GM19395 (cell line): ENCODE data around the gene NOX3.
"Not testable (repeated sequence)": the region's sequence is repeated elsewhere in the genome, so short reads cannot be mapped to it uniquely, and the experiment has no call there.

ENCODE experiments used
- ATAC-seq: cut with Tn5 transposase; IDR thresholded peaks from one replicate; pipeline ENCODE4 v1.9.1; 2021; ENCODE audit warnings: mild to moderate bottlenecking, moderate library complexity; ENCODE audit not compliant: unreplicated experiment

NOX3 gene

GRCh38 chr6:155455766-155456165 is at the start of gene NOX3:
NOX3 (minus strand) TSS chr6:155455839; CDS start chr6:155455800, 39 bp downstream.
- ATAC-seq: no peak

DNA sequence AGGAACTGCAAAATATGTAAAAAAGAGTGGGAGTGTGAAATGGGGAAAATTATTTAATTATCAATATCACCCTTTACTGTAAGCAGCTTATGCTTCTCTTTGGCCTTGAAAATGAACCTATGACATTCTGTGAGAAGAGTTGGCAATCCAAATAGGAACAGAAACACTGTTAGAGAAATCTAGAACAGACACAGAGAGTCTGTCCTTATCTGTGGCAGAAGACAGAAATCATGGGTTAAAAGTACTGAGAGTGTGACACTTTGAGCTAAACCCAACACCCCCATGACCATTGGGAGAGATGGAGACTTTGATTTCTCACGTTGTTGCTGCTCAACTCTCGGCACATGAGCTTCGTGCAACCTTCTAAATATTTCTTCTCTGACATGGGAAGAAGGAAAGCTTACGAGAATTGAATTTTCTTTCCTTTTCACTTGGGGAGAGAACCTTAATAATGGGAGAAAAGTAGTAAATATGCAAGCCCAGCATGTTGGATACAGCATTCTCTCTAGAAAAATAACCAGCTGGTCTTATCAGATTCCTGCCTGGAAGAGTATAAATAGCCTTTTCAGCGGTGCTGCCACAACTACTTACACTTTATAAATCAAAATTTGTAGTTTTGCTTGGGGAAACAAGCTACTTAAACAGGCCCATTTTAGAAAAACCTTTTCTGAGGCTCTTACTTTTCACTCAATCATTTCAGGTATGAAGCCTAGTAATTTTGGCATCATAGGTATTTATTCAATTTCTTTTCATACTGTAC is 49.4 kb upstream of the NOX3 start:
- ATAC-seq: no peak

- no peak for ATAC-seq
Observed at GRCh38 chr6:155502393-155502792, 46.8 kb upstream of the NOX3 start.

- ATAC-seq: no peak
Observed at GRCh38 chr6:155499574-155499973, 43.9 kb upstream of the NOX3 start.

GRCh38 chr6:155498370-155498769 is 42.7 kb upstream of the NOX3 start:
- no peak for ATAC-seq

DNA sequence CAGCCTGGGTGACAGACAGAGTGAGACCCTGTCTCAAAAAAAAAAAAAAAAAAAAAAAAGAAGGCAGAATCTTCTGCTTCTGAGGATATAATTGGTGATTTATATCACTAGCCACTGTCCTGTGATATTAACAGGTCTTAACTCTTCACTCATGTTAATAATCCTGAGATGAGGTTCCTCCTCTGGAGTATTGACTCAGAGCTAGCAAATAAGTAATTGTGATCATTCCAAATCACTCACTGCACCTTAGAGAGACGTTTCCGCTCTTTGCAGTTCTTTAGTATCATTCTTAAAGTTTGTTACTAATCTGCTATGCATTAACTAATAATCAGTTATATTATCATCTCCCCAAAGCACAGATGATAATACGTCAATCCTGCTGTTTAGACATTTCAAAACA is 41.6 kb upstream of the NOX3 start:
- peak; percentile 47 for ATAC-seq

DNA sequence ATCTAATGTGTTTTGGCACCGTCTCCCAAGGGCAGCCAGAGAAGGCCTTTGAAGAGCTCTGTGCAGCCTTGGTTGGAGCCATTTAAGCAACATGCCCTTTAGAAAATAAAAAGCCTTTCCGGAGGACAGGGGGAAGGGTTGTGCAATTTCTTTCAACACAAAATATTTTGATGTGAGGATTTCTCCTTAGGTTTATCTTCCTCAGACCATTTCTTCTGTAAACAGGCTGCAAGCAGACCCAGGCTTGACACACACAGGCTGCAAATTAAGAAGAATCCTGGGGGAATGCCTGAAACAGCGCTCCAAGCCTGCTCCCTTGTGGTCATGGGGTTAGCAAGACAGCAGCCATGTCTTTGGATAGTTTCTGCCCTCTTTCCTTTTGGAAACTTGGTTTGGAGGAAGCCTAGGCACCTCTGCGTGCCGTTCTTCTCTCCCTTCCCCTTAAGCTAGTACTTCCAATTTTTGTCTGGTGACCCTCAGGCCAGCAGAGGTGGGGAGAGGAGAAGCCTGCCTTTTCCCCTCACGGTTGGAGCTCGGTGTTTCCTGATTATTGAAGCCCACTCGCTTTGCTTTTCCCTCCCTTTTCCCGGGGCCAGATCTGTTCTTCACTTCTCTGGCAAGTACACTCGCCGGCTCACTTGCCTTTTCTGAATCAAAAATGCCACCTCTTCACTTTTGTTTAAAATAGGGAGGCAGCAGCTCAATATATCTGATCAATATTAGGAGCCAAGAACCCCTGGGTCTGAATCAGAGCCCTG is 39.6 kb upstream of the NOX3 start:
- no peak for ATAC-seq

GRCh38 chr6:155493694-155494143 is 38.1 kb upstream of the NOX3 start:
- ATAC-seq: peak; percentile 91

- ATAC-seq: peak; percentile 32
Observed at GRCh38 chr6:155493026-155493693, 37.5 kb upstream of the NOX3 start.

- ATAC-seq: no peak
Observed at GRCh38 chr6:155492061-155492735, 36.6 kb upstream of the NOX3 start.

DNA sequence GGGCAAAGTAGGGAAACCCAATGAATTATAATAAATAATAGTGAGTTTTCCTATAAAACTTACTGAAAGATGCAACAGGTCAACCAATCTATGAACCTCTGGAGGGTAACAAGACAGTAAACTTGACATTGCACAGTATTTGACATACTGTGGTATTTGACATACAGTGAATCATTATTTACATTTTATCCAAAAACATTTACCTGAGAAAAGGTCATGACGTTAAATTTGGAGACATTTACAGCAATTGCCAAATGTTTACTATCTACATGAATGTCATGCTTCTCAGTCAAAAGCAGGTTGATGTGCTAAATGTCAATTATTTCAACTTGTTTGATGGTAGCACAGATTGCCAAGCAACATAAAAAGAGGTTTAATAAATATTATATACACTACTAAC is 35.8 kb upstream of the NOX3 start:
- ATAC-seq: no peak

GRCh38 chr6:155488197-155488596 is 32.6 kb upstream of the NOX3 start:
- not testable (repeated sequence) for ATAC-seq

- ATAC-seq: no peak
Observed at GRCh38 chr6:155487371-155488130, 31.9 kb upstream of the NOX3 start.

DNA sequence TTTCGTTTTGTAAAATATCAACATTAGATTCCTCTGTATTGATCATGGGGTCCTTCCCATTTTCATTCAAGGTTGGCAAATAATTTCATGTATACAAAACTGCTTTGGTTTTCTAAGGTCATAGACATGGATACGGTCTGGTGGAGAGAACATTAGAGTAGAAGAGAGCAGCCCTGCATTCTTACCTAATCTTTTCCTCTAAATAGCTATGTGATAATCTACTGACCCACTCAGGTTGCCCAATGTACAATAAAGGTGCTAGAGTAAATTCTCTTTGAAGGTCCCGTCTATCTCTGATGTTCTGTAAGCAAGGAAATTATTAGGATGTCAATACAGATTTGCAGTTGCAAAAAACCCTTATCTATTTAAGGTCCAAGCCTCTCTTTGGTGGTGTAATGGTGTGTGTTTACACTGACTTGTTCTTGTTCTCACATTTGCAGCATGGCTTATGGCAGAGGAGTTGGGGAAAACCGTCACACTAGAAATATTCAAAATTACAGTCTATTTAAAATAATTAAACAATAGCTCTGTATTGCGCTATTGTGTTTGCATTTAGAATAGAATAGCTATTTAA is 31.2 kb upstream of the NOX3 start:
- ATAC-seq: no peak

DNA sequence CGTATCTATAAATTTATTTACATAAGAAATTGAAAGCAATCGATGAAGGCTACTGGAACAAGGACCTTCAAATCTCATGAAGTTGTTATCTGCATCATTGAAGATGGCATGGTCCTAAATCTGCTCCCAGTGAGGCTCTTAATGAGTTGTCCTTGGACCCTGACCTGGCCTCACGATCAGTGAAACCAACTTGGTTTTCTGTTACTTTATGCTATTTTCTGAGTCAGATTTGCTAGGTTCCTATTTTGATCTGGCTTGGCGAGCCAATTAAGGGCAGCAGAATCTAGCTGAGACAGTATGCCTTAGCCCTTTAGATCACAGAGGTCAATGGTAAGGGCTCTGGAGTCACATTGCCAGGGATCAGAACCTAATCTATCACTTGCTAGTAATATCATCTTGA is 30.1 kb upstream of the NOX3 start:
- no peak for ATAC-seq

GRCh38 chr6:155483858-155484257 is 28.2 kb upstream of the NOX3 start:
- no peak for ATAC-seq

DNA sequence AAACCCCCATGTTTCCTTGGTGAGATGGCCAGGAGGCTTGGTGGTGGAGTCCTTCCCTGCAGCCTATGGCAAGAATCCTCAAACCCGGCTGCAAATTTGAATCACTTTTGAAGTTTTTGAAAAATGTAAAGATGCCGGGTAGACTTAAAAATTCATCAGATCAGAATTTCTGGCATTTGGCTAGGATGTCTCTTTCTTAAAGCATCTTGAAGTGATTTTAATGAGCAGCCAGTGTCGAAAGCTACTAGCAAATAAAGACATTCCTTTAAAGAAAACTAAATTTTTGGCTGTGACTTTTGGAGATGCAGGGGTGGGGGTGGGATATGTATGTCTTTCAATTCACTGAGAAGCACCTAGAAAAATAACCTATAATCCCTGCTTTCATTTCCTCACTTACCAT is 25.6 kb upstream of the NOX3 start:
- ATAC-seq: no peak

DNA sequence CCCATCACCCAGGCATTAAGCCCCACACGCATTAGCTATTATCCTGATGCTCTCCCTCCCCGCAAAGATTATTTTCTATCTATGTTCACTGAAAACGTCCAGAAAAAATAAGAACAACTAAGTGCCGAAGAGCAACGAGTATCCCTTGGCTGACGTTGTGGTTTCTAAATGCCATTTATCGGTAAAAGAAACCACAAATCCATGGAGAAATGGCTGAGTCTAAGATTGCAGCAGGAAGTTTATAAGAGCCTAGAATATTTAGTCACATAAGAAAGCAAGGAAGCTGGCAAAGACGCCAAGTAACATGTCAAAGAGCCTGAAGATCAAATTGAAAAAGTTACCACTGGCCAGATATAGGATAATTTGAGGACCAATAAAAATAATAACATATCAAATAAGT is 18.1 kb upstream of the NOX3 start:
- ATAC-seq: no peak

GRCh38 chr6:155472886-155473285 is 17.2 kb upstream of the NOX3 start:
- ATAC-seq: no peak

DNA sequence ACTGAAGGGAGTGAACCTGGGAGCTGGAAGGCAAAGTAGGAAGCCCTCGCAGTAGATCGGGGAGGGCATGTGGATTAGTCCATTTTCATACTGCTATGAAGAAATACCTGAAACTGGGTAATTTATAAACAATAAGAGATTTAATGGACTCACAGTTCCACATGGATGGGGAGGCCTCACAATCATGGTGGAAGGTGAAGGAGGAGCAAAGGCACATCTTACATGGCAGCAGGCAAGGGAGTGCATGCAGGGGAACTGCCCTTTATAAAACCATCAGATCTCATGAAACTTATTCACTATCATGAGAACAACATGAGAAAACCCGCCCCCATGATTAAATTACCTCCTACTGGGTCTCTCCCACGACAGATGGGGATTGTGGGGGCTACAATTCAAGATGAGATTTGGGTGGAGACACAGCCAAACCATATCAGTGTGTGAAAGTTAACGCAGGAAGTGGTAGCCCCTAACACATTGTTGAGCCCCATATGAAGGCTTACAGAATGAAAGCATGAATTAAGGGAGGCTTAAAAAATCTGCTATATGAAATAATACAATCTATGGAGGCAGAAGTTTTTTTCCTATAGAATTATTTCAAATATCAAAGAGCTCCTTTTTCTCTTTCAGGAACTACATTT is 15.5 kb upstream of the NOX3 start:
- ATAC-seq: not testable (repeated sequence)
